NCI-H1694 treated with DMSO at 0.1 percent for 48 hours (cell line): ENCODE data around the gene CCL19.

ENCODE experiments used
- DNase-seq: peaks from one replicate; lab custom pipeline; 2025; lab: John Stamatoyannopoulos, UW

CCL19 gene

GRCh38 chr9:34694811-34695210 lies 3.7 kb upstream of the CCL19 start:
- no peak for DNase-seq

GRCh38 chr9:34693560-34693959 lies 2.5 kb upstream of the CCL19 start:
- no peak for DNase-seq

GRCh38 chr9:34691936-34692315 lies 850 bp upstream of the CCL19 start:
- no peak for DNase-seq

GRCh38 chr9:34689512-34689911 lies 1.6 kb downstream of the CCL19 start:
- no peak for DNase-seq

GRCh38 chr9:34689116-34689470 lies 2.0 kb downstream of the CCL19 start:
- DNase-seq: no peak

GRCh38 chr9:34688329-34689115 lies 2.6 kb downstream of the CCL19 start:
- DNase-seq: no peak

- DNase-seq: no peak
These were observed 3.6 kb downstream of the CCL19 start for GRCh38 chr9:34687276-34688030.

- no peak for DNase-seq
These were observed 4.3 kb downstream of the CCL19 start for GRCh38 chr9:34686732-34687131.

GRCh38 chr9:34686231-34686630 lies 4.8 kb downstream of the CCL19 start:
- DNase-seq: no peak

- no peak for DNase-seq
These were observed 5.5 kb downstream of the CCL19 start for GRCh38 chr9:34685591-34685990.

- DNase-seq: no peak
These were observed 6.3 kb downstream of the CCL19 start for GRCh38 chr9:34684816-34685215.

GRCh38 chr9:34684145-34684544 lies 6.9 kb downstream of the CCL19 start:
- no peak for DNase-seq

GRCh38 chr9:34675869-34676268 lies 15.2 kb downstream of the CCL19 start:
- DNase-seq: no peak

- DNase-seq: peak; percentile 83
These were observed 15.9 kb downstream of the CCL19 start for GRCh38 chr9:34675048-34675714.

- DNase-seq: no peak
These were observed 16.6 kb downstream of the CCL19 start for GRCh38 chr9:34674440-34674839.

- no peak for DNase-seq
These were observed 19.8 kb downstream of the CCL19 start for GRCh38 chr9:34671307-34671706.

GRCh38 chr9:34669809-34670562 lies 21.1 kb downstream of the CCL19 start:
- DNase-seq: no peak

- peak; percentile 86 for DNase-seq
These were observed 25.5 kb downstream of the CCL19 start for GRCh38 chr9:34665381-34666250.

- DNase-seq: no peak
These were observed 26.1 kb downstream of the CCL19 start for GRCh38 chr9:34665067-34665380.

- peak; percentile 53 for DNase-seq
These were observed 26.6 kb downstream of the CCL19 start for GRCh38 chr9:34664281-34665066.

- no peak for DNase-seq
These were observed 27.8 kb downstream of the CCL19 start for GRCh38 chr9:34663303-34663605.
